GM20431 (cell line): ENCODE data around the gene MYO1A.

ENCODE experiments used
- in situ Hi-C: fragments of 300-500 bp; cut with MseI, MboI; formaldehyde crosslinking; loops from one replicate; pipeline ENCODE4 v1.15.0; 2020; ENCODE audit warnings: low sequenced_read_pairs; ENCODE audit not compliant: unreplicated experiment

MYO1A gene

DNA sequence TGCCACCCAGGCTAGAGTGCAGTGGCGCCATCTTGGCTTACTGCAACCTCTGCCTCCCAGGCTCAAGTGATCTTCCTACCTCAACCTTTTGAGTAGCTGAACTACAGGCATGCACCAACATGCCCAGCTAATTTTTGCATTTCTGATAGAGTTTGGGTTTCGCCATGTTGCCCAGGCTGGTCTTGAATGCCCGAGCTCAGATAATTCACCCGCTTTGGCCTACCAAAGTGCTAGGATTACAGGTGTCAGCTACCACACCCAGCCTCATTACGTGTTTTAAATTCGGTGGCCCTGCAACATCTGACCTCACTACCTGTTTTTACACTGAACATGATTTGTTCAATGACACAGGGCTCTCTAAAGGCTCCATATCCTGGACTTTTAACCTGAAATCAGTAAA is 69.7 kb downstream of the MYO1A start:
- in situ Hi-C loops: no loop called here

- in situ Hi-C loops: no loop called here
Observed at GRCh38 chr12:56979628-56980027, 70.3 kb downstream of the MYO1A start.
